Neural progenitor cell (in vitro differentiated cells): ENCODE data around the gene STPG4. TPM values are rescaled to one million over a fixed set of nuclear protein-coding genes. Genes with fewer than 3 reads are reported as not detected.

Experiments used
- DNase-seq: peaks from one replicate; pipeline ENCODE4 v3.0.0-alpha.2; 2016; ENCODE audit warnings: low spot score
- H2AFZ ChIP-seq: fragments of 200-600 bp; sonication (generic); replicated peaks from 2 replicates; pipeline ENCODE4 v1.6.1; 2016; ENCODE audit warnings: antibody characterized with exemption
- H3F3A ChIP-seq: fragments of 200-600 bp; sonication (generic); 2 replicates; pipeline ENCODE4 v1.6.1; 2016; ENCODE audit warnings: antibody characterized with exemption, low read depth
- H3K27ac ChIP-seq: fragments of 200-600 bp; sonication (generic); 2 replicates; pipeline ENCODE4 v1.5.1; 2016; ENCODE audit warnings: mild to moderate bottlenecking
- H3K27me3 ChIP-seq: fragments of 200-600 bp; sonication (generic); 2 replicates; pipeline ENCODE4 v1.6.1; 2016; ENCODE audit warnings: mild to moderate bottlenecking, moderate library complexity
- H3K36me3 ChIP-seq: fragments of 200-600 bp; sonication (generic); 2 replicates; pipeline ENCODE4 v1.5.1; 2016
- H3K4me1 ChIP-seq: fragments of 200-600 bp; sonication (generic); 2 replicates; pipeline ENCODE4 v1.6.1; 2016; ENCODE audit warnings: mixed run types
- H3K4me2 ChIP-seq: fragments of 200-600 bp; sonication (generic); 2 replicates; pipeline ENCODE4 v1.6.1; 2016
- H3K4me3 ChIP-seq: fragments of 200-600 bp; sonication (generic); 2 replicates; pipeline ENCODE4 v1.5.1; 2016
- H3K79me2 ChIP-seq: fragments of 200-600 bp; sonication (generic); 2 replicates; pipeline ENCODE4 v1.6.1; 2016; ENCODE audit warnings: low read depth
- H3K9ac ChIP-seq: fragments of 200-600 bp; sonication (generic); 2 replicates; pipeline ENCODE4 v1.6.1; 2016
- H3K9me3 ChIP-seq: fragments of 200-600 bp; sonication (generic); 2 replicates; pipeline ENCODE4 v1.5.1; 2016; ENCODE audit warnings: low read depth
- H4K20me1 ChIP-seq: fragments of 200-600 bp; sonication (generic); 2 replicates; pipeline ENCODE4 v1.6.1; 2016; ENCODE audit warnings: low read depth
- H3K27ac Mint-ChIP-seq: 3 replicates; pipeline ENCODE4 v1.8.0; 2021; ENCODE audit warnings: mixed read lengths
- H3K27me3 Mint-ChIP-seq: 2 replicates; pipeline ENCODE4 v1.8.0; 2022; ENCODE audit warnings: low read depth, mild to moderate bottlenecking, inconsistent platforms, moderate library complexity, mixed read lengths; ENCODE audit not compliant: insufficient read depth
- H3K36me3 Mint-ChIP-seq: 3 replicates; pipeline ENCODE4 v1.8.0; 2021; ENCODE audit warnings: mixed read lengths
- H3K4me1 Mint-ChIP-seq: 3 replicates; pipeline ENCODE4 v1.8.0; 2021; ENCODE audit warnings: mixed read lengths
- H3K4me3 Mint-ChIP-seq: 3 replicates; pipeline ENCODE4 v1.8.0; 2021; ENCODE audit warnings: mild to moderate bottlenecking, moderate library complexity, mixed read lengths
- H3K9me3 Mint-ChIP-seq: 3 replicates; pipeline ENCODE4 v1.8.0; 2020; ENCODE audit warnings: mixed read lengths
- EZH2 ChIP-seq: fragments of 200-600 bp; sonication (generic); IDR thresholded peaks from 2 replicates; pipeline ENCODE4 v1.6.1; 2017; ENCODE audit warnings: antibody characterized with exemption, mild to moderate bottlenecking, moderate library complexity
- EZH2phosphoT487 ChIP-seq: fragments of 200-600 bp; sonication (generic); IDR thresholded peaks from 2 replicates; pipeline ENCODE4 v1.6.1; 2017; ENCODE audit warnings: antibody characterized with exemption
- total RNA-seq: library from RNA; depleted of rRNA; stranded (reverse); fragments of >200 nt; gene quantifications from 2 replicates; pipeline ENCODE4 v1.2.3, GENCODE V29; 2015; ENCODE audit warnings: low replicate concordance
- TF ChIP-seq, protein P1 (sequence below): fragments of 200-600 bp; sonication (generic); IDR thresholded peaks from 2 replicates; pipeline ENCODE4 v1.5.1; 2017; ENCODE audit warnings: antibody characterized with exemption, mild to moderate bottlenecking

STPG4 gene
- total RNA-seq, 1 donor from 2014 or later, result not detected

DNA sequence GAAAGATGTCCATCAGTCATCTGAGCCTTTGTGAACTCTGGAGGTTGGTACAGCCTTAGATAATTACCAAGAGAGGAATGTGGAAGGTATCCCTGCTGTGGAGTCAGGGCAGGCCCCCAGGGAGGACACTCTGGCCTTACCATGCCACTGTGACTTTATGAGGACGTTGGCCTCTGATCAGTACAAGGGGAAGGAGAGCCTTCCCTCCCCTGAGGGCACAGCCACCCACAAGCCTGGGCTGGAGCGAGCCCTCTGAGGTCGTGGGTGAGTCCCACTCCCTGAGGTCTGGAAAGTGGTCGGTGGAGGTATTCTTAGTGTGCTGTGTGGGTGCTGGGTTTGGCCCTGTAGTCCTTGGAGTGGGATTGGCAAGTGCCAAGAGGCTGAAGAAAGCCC lies 91.6 kb downstream of the STPG4 start:
- no peaks in the 10 kb centered on the region for H3F3A ChIP-seq
- no peak overlapping the region for H3K4me3 ChIP-seq
- Mint-ChIP-seq H3K27me3 (peaks cover 10% of the 10 kb centered on the region), H3K4me3 (no peak overlapping the region), H3K4me1 (peaks cover 54% of the 10 kb centered on the region), H3K36me3 (peaks cover 11% of the 10 kb centered on the region), H3K9me3 (no peaks in the 10 kb centered on the region), H3K27ac (peak overlapping the region; percentile 21)
- no peak overlapping the region for H2AFZ ChIP-seq
- no peaks in the 10 kb centered on the region for H3K9me3 ChIP-seq
- H4K20me1 ChIP-seq, result no peaks in the 10 kb centered on the region
- H3K4me2 ChIP-seq, result no peak overlapping the region
- H3K27me3 ChIP-seq, result no peaks in the 10 kb centered on the region
- H3K79me2 ChIP-seq, result no peaks in the 10 kb centered on the region
- DNase-seq, result no peak
- no peak overlapping the region for H3K9ac ChIP-seq
- H3K27ac ChIP-seq, result no peak overlapping the region
- TF ChIP-seq EZH2 (no peak), EZH2phosphoT487 (no peak)
- TF ChIP-seq, protein P1, sequence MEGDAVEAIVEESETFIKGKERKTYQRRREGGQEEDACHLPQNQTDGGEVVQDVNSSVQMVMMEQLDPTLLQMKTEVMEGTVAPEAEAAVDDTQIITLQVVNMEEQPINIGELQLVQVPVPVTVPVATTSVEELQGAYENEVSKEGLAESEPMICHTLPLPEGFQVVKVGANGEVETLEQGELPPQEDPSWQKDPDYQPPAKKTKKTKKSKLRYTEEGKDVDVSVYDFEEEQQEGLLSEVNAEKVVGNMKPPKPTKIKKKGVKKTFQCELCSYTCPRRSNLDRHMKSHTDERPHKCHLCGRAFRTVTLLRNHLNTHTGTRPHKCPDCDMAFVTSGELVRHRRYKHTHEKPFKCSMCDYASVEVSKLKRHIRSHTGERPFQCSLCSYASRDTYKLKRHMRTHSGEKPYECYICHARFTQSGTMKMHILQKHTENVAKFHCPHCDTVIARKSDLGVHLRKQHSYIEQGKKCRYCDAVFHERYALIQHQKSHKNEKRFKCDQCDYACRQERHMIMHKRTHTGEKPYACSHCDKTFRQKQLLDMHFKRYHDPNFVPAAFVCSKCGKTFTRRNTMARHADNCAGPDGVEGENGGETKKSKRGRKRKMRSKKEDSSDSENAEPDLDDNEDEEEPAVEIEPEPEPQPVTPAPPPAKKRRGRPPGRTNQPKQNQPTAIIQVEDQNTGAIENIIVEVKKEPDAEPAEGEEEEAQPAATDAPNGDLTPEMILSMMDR, result no peak
- no peaks in the 10 kb centered on the region for H3K36me3 ChIP-seq
- peaks cover 12% of the 10 kb centered on the region for H3K4me1 ChIP-seq

DNA sequence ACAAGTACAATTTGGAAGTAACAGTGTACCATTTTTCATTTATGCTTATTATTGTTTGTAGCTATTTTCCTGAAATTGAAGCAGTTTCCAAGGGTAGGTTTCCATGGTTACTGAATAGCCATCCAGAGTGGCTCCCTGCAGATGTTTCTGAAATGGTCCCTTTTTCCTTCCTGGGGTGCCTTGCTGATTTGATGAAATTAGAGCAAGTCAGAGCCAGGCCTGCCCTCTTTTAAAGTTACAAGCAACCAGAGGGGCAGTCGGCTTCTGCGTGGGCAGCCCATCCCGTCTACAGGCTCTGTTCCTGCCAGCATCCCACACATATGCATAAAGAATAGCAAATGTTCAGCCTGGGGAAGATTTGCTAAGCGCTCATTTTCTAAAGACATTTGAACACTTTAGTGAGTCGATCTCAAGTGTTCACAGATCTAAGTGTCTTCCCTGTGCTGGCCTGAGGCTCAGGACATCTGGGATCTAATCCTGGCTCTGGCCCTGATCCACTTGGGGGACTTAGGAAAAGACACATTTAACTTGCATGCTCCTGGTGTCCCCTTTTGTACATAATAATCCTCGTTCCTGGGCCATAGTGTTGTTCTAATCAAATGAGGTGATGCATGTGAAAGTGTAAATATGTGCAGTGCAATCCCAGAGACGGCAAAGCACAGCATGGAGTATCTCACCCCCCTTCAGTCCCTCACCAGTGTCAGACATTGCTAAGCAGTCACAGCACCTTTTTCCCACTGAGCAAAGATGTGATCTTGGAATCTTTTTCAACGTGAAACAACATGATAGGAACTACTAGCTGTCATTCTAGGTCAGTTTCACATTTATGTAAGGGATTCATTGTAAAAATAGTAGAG lies 92.2 kb downstream of the STPG4 start:
- Mint-ChIP-seq H3K4me3 (peak overlapping the region; percentile 25), H3K9me3 (no peaks in the 10 kb centered on the region), H3K36me3 (peaks cover 11% of the 10 kb centered on the region), H3K4me1 (peaks cover 58% of the 10 kb centered on the region), H3K27me3 (peaks cover 10% of the 10 kb centered on the region), H3K27ac (peak overlapping the region; percentile 21)
- Histone ChIP-seq H3K9me3 (no peaks in the 10 kb centered on the region), H3K79me2 (no peaks in the 10 kb centered on the region), H3K36me3 (no peaks in the 10 kb centered on the region), H3K27me3 (no peaks in the 10 kb centered on the region), H3K4me1 (peaks cover 19% of the 10 kb centered on the region), H2AFZ (no peak overlapping the region), H4K20me1 (no peaks in the 10 kb centered on the region), H3F3A (no peaks in the 10 kb centered on the region), H3K27ac (no peak overlapping the region), H3K9ac (no peak overlapping the region), H3K4me3 (no peak overlapping the region), H3K4me2 (no peak overlapping the region)
- no peak for DNase-seq
- TF ChIP-seq EZH2 (no peak), EZH2phosphoT487 (no peak)
- TF ChIP-seq, protein P1, result no peak

- H3K9ac ChIP-seq, result no peak overlapping the region
- Mint-ChIP-seq H3K9me3 (no peaks in the 10 kb centered on the region), H3K36me3 (peaks cover 7% of the 10 kb centered on the region), H3K27ac (peak overlapping the region; percentile 49), H3K4me1 (peaks cover 62% of the 10 kb centered on the region), H3K27me3 (peaks cover 10% of the 10 kb centered on the region), H3K4me3 (no peak overlapping the region)
- H3K27ac ChIP-seq, result no peak overlapping the region
- H3K4me2 ChIP-seq, result no peak overlapping the region
- no peak overlapping the region for H2AFZ ChIP-seq
- H4K20me1 ChIP-seq, result no peaks in the 10 kb centered on the region
- no peaks in the 10 kb centered on the region for H3K36me3 ChIP-seq
- no peak overlapping the region for H3K4me3 ChIP-seq
- peaks cover 23% of the 10 kb centered on the region for H3K4me1 ChIP-seq
- H3F3A ChIP-seq, result no peaks in the 10 kb centered on the region
- TF ChIP-seq, protein P1, result no peak
- TF ChIP-seq EZH2, result no peak
- no peak for TF ChIP-seq EZH2phosphoT487
- no peaks in the 10 kb centered on the region for H3K9me3 ChIP-seq
- H3K27me3 ChIP-seq, result no peaks in the 10 kb centered on the region
- no peak for DNase-seq
- no peaks in the 10 kb centered on the region for H3K79me2 ChIP-seq
These were observed 93.0 kb downstream of the STPG4 start for GRCh38 chr2:47061944-47062678.
